ENCODE data around the gene TTLL12. TPM values are rescaled to one million over a fixed set of nuclear protein-coding genes. Genes with fewer than 3 reads are reported as not detected.

Gene TTLL12
- polyA plus RNA-seq, 1 donor (not counting 4 experiments of a cell fraction or from before 2014, with no cell fraction given), result 22.1 TPM

DNA sequence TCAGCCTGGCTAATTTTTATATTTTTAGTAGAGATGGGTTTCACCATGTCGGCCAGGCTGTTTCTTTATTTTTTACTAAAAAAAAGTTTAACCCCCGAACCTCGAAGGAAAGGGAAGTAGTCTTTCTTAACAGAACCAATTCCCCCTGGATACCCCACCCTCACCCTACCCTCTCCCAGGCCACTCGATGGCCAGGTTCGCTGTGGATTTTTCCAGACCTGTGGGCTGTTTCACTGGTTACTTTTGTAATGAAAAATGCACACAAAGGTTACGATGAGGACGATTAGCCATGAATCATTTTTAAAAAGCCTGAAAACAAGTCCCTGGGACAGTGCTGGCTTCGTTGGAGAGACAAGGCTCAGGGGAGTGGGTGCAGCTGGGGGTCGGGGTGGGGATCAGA lies 33.0 kb downstream of the TTLL12 start:
- dilution Hi-C loops (cut with MboI; ENCODE audit: extremely low pct_ligation_motif_present, low sequenced_read_pairs), result no loop called here
- Histone ChIP-seq H4K20me1 (ENCODE audit: control insufficient read depth, extremely low read depth, insufficient read depth, low read length) (peaks cover 27% of the 10 kb centered on the region), H3K9me3 (ENCODE audit: control insufficient read depth, low read depth, low read length) (no peaks in the 10 kb centered on the region), H3K4me3 (ENCODE audit: control insufficient read depth in 2 of 3, extremely low read depth in 1 of 3, insufficient read depth in 2 of 3, low read depth in 1 of 3, low read length in 3 of 3) (no peak overlapping the region), H3K9ac (ENCODE audit: control insufficient read depth, extremely low read depth, insufficient read depth, low read length) (no peak overlapping the region), H3K27ac (ENCODE audit: control insufficient read depth, insufficient read depth, low read length) (no peak overlapping the region), H3K27me3 (ENCODE audit: control insufficient read depth, extremely low read depth, insufficient read depth, low read length) (no peaks in the 10 kb centered on the region), H3K36me3 (ENCODE audit: control insufficient read depth in 2 of 2, extremely low read depth in 1 of 2, insufficient read depth in 2 of 2, low read length in 2 of 2) (peaks cover 12 to 20% of the 10 kb centered on the region in 2 experiments), H3K79me2 (ENCODE audit: control insufficient read depth, insufficient read depth, low read length) (peaks cover 71% of the 10 kb centered on the region), H3K4me2 (ENCODE audit: control insufficient read depth, extremely low read depth, insufficient read depth, low read depth, low read length) (no peak overlapping the region), H3K4me1 (ENCODE audit: control insufficient read depth, extremely low read depth, insufficient read depth, low read length) (peaks cover 16% of the 10 kb centered on the region), H3K9me1 (ENCODE audit: control insufficient read depth, extremely low read depth, insufficient read depth, low read length) (peaks cover 6% of the 10 kb centered on the region), H2AFZ (ENCODE audit: control insufficient read depth, low read length) (no peak overlapping the region)
- TF ChIP-seq, protein P1, sequence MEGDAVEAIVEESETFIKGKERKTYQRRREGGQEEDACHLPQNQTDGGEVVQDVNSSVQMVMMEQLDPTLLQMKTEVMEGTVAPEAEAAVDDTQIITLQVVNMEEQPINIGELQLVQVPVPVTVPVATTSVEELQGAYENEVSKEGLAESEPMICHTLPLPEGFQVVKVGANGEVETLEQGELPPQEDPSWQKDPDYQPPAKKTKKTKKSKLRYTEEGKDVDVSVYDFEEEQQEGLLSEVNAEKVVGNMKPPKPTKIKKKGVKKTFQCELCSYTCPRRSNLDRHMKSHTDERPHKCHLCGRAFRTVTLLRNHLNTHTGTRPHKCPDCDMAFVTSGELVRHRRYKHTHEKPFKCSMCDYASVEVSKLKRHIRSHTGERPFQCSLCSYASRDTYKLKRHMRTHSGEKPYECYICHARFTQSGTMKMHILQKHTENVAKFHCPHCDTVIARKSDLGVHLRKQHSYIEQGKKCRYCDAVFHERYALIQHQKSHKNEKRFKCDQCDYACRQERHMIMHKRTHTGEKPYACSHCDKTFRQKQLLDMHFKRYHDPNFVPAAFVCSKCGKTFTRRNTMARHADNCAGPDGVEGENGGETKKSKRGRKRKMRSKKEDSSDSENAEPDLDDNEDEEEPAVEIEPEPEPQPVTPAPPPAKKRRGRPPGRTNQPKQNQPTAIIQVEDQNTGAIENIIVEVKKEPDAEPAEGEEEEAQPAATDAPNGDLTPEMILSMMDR (optimal IDR thresholded peaks at IDR 0.05 in 1 of 3, IDR thresholded peaks at IDR 0.05 in 1 of 3, conservative IDR thresholded peaks at IDR 0.05 in 1 of 3; ENCODE audit: extremely low read depth in 1 of 3, insufficient read depth in 2 of 3, low read length in 3 of 3), result no peak
- no peak for TF ChIP-seq EZH2 (IDR thresholded peaks at IDR 0.05; ENCODE audit: low read length)
- DNase-seq (ENCODE audit: low read depth, low spot score), result no peak
- FAIRE-seq, result no peak

DNA sequence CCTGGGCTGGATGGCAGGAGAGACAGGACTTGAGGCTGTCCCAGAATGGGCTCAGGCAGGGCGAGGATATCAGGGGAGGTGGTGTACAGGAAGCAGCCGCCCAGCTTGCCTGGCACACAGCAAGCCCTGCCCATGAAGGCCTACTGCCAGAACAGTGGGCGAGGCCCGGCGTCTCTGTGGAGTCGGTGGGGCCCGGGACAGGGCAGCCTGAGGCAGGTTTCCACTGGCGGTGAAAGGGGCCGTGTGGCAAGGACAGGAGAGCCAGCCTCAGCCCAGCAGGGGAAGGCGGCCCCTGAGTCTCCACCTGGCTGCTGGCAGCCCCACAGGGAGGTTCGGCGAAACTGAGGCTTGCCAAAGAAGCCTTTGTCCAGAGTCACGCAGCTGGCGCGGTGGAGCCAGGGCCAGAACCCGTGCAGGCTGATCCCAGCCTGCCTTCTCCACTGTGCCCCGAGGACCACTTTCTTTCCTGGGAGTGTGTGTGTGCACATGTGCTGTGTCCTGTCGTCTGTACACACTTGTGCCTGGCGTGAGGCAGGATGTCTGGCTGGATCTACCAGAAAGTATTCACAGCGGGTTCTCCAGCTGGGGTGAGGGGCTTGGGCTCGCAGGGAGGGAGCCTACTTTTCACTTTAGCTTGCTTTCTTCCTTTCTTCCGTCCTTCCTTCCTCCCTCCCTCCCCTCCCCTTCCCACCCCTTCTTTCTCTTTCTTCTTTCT lies 34.4 kb downstream of the TTLL12 start:
- peaks cover 6% of the 10 kb centered on the region for H3K9me1 ChIP-seq (ENCODE audit: control insufficient read depth, extremely low read depth, insufficient read depth, low read length)
- peaks cover 21% of the 10 kb centered on the region for H3K4me1 ChIP-seq (ENCODE audit: control insufficient read depth, extremely low read depth, insufficient read depth, low read length)
- dilution Hi-C loops (cut with MboI; ENCODE audit: extremely low pct_ligation_motif_present, low sequenced_read_pairs), result no loop called here
- no peaks in the 10 kb centered on the region for H3K27me3 ChIP-seq (ENCODE audit: control insufficient read depth, extremely low read depth, insufficient read depth, low read length)
- TF ChIP-seq EZH2 (IDR thresholded peaks at IDR 0.05; ENCODE audit: low read length), result no peak
- TF ChIP-seq, protein P1 (optimal IDR thresholded peaks at IDR 0.05 in 1 of 3, IDR thresholded peaks at IDR 0.05 in 1 of 3, conservative IDR thresholded peaks at IDR 0.05 in 1 of 3; ENCODE audit: extremely low read depth in 1 of 3, insufficient read depth in 2 of 3, low read length in 3 of 3), result no peak
- peak; percentile 66 for FAIRE-seq
- peak overlapping the region; percentile 92 for H3K9ac ChIP-seq (ENCODE audit: control insufficient read depth, extremely low read depth, insufficient read depth, low read length)
- peaks cover 58% of the 10 kb centered on the region for H3K79me2 ChIP-seq (ENCODE audit: control insufficient read depth, insufficient read depth, low read length)
- DNase-seq (ENCODE audit: low read depth, low spot score), result no peak
- peaks cover 23% of the 10 kb centered on the region for H4K20me1 ChIP-seq (ENCODE audit: control insufficient read depth, extremely low read depth, insufficient read depth, low read length)
- no peaks in the 10 kb centered on the region for H3K9me3 ChIP-seq (ENCODE audit: control insufficient read depth, low read depth, low read length)
- H3K36me3 ChIP-seq (ENCODE audit: control insufficient read depth in 2 of 2, extremely low read depth in 1 of 2, insufficient read depth in 2 of 2, low read length in 2 of 2), result peaks cover 12% of the 10 kb centered on the region in 2 experiments
- peak overlapping the region; percentile 20 for H2AFZ ChIP-seq (ENCODE audit: control insufficient read depth, low read length)
- peak overlapping the region; percentile 98 for H3K4me2 ChIP-seq (ENCODE audit: control insufficient read depth, extremely low read depth, insufficient read depth, low read depth, low read length)
- peak overlapping the region; percentile 91 to 96 (median 92) for H3K4me3 ChIP-seq (ENCODE audit: control insufficient read depth in 2 of 3, extremely low read depth in 1 of 3, insufficient read depth in 2 of 3, low read depth in 1 of 3, low read length in 3 of 3)
- H3K27ac ChIP-seq (ENCODE audit: control insufficient read depth, insufficient read depth, low read length), result peak overlapping the region; percentile 85

All from keratinocyte (primary cell).